WTC11 (cell line): ENCODE results near the gene TNIP3. TPM values are rescaled to one million over a fixed set of nuclear protein-coding genes. Genes with fewer than 3 reads are reported as not detected.
"Not testable (repeated sequence)": the region's sequence is repeated elsewhere in the genome, so short reads cannot be mapped to it uniquely, and the experiment has no call there.

Experiments
- ATAC-seq: fragments of 200-7000 bp; cut with Tn5 transposase; 2 replicates; pipeline ENCODE4 v1.10.0; 2021; ENCODE audit warnings: mild to moderate bottlenecking, moderate library complexity
- CTCF ChIA-PET: fragments of 300-600 bp; sonication (Branson Sonifier 250); formaldehyde crosslinking; loops from one replicate; lab custom pipeline; 2021; ENCODE audit warnings: antibody characterized with exemption; lab: Charles Lee
- POLR2A ChIA-PET: fragments of 350-600 bp; sonication (Branson Sonifier 250); formaldehyde crosslinking; loops from one replicate; lab custom pipeline; 2021; ENCODE audit warnings: antibody characterized with exemption; lab: Charles Lee
- DNase-seq: peaks from one replicate; pipeline ENCODE4 v3.0.0; 2021; ENCODE audit warnings: low spot score
- H3K27ac Mint-ChIP-seq: 2 replicates; pipeline ENCODE4 v1.8.0; 2021; ENCODE audit warnings: mixed read lengths
- H3K27me3 Mint-ChIP-seq: 2 replicates; pipeline ENCODE4 v1.8.0; 2021; ENCODE audit warnings: low read depth, mild to moderate bottlenecking, moderate library complexity, mixed read lengths
- H3K36me3 Mint-ChIP-seq: 2 replicates; pipeline ENCODE4 v1.8.0; 2021; ENCODE audit warnings: mixed read lengths
- H3K4me1 Mint-ChIP-seq: 2 replicates; pipeline ENCODE4 v1.8.0; 2022; ENCODE audit warnings: mixed read lengths
- H3K4me3 Mint-ChIP-seq: 2 replicates; pipeline ENCODE4 v1.8.0; 2021; ENCODE audit warnings: mild to moderate bottlenecking, moderate library complexity, mixed read lengths
- H3K9me3 Mint-ChIP-seq: 2 replicates; pipeline ENCODE4 v1.8.0; 2021; ENCODE audit warnings: mixed read lengths
- ATF1 ChIP-seq: sonication (generic); formaldehyde crosslinking; IDR thresholded peaks from 2 replicates; pipeline ENCODE4 v1.8.1; 2023; ENCODE audit warnings: mild to moderate bottlenecking, moderate library complexity, missing genetic modification reagents
- CBFB ChIP-seq: sonication (generic); formaldehyde crosslinking; IDR thresholded peaks from 2 replicates; pipeline ENCODE4 v1.8.1; 2022; ENCODE audit warnings: mild to moderate bottlenecking, low read depth, missing genetic modification reagents
- CREB1 ChIP-seq: sonication (generic); formaldehyde crosslinking; IDR thresholded peaks from 2 replicates; pipeline ENCODE4 v1.8.0; 2023; ENCODE audit warnings: mild to moderate bottlenecking, missing genetic modification reagents
- EMX1 ChIP-seq: fragments of 250-450 bp; sonication (Bioruptor Pico); IDR thresholded peaks from 2 replicates; pipeline ENCODE4 v1.8.0; 2021; ENCODE audit warnings: mild to moderate bottlenecking
- ETV6 ChIP-seq: sonication (generic); formaldehyde crosslinking; IDR thresholded peaks from 2 replicates; pipeline ENCODE4 v1.8.1; 2022; ENCODE audit warnings: mild to moderate bottlenecking, missing genetic modification reagents
- FOXJ3 ChIP-seq: sonication (generic); formaldehyde crosslinking; IDR thresholded peaks from 2 replicates; pipeline ENCODE4 v1.9.0; 2021; ENCODE audit warnings: missing genetic modification reagents, mild to moderate bottlenecking, borderline replicate concordance
- GRHL2 ChIP-seq: fragments of 250-450 bp; sonication (Bioruptor Pico); IDR thresholded peaks from 2 replicates; pipeline ENCODE4 v1.8.0; 2022; ENCODE audit warnings: mild to moderate bottlenecking, moderate library complexity; ENCODE audit not compliant: insufficient replicate concordance, severe bottlenecking
- JUN ChIP-seq: sonication (generic); formaldehyde crosslinking; IDR thresholded peaks from 2 replicates; pipeline ENCODE4 v1.8.0; 2023; ENCODE audit warnings: mild to moderate bottlenecking, missing genetic modification reagents
- NR2C2 ChIP-seq: sonication (generic); formaldehyde crosslinking; IDR thresholded peaks from 2 replicates; pipeline ENCODE4 v1.8.0; 2022; ENCODE audit warnings: mild to moderate bottlenecking, missing genetic modification reagents
- SMAD4 ChIP-seq: sonication (generic); formaldehyde crosslinking; IDR thresholded peaks from 2 replicates; pipeline ENCODE4 v1.8.0; 2022; ENCODE audit warnings: mild to moderate bottlenecking, missing genetic modification reagents
- SOX15 ChIP-seq: fragments of 250-450 bp; sonication (Bioruptor Pico); IDR thresholded peaks from 2 replicates; pipeline ENCODE4 v1.9.0; 2021; ENCODE audit warnings: mild to moderate bottlenecking
- TEAD1 ChIP-seq: sonication (generic); formaldehyde crosslinking; IDR thresholded peaks from 2 replicates; pipeline ENCODE4 v1.8.0; 2022; ENCODE audit warnings: mild to moderate bottlenecking, missing genetic modification reagents
- ZNF317 ChIP-seq: sonication (generic); formaldehyde crosslinking; IDR thresholded peaks from 2 replicates; pipeline ENCODE4 v1.8.1; 2023; ENCODE audit warnings: low read depth, mild to moderate bottlenecking, moderate library complexity, missing genetic modification reagents, borderline replicate concordance
- total RNA-seq: library from RNA; stranded (reverse); gene quantifications from 3 replicates; pipeline ENCODE4 v1.2.3, GENCODE V29; 2021
- TF ChIP-seq, protein P1 (sequence below): sonication (generic); formaldehyde crosslinking; IDR thresholded peaks from 2 replicates; pipeline ENCODE4 v1.8.1; 2022; ENCODE audit warnings: mild to moderate bottlenecking, moderate library complexity, missing genetic modification reagents
- TF ChIP-seq, protein P2 (sequence below): sonication (generic); formaldehyde crosslinking; IDR thresholded peaks from 2 replicates; pipeline ENCODE4 v1.8.1; 2023; ENCODE audit warnings: mild to moderate bottlenecking, missing genetic modification reagents, moderate library complexity
- TF ChIP-seq, protein P3 (sequence below): sonication (generic); formaldehyde crosslinking; IDR thresholded peaks from 2 replicates; pipeline ENCODE4 v1.8.1; 2022; ENCODE audit warnings: missing genetic modification reagents, borderline replicate concordance

Gene TNIP3
- total RNA-seq, 1 experiment from 2014 or later, result not detected

DNA sequence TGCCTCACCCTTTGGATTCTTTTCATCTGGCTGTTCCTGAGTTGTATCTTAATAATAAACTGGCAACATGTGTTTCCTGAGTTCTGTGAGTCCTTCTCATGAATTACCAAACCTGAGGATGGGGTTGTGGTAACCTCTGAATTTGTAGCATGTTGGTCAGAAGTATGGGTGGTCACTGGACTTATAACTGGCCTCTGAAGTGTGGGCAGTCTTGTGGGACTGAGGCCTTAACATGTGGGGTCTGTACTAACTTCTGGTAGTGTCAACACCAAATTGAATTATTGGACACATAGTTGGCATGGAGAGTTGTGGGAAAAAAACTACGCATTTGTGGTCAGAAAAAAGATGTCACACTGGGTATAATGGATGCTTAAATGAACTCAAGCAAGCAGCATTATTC lies 45.0 kb upstream of the TNIP3 start (continued):
- TF ChIP-seq, protein P1, sequence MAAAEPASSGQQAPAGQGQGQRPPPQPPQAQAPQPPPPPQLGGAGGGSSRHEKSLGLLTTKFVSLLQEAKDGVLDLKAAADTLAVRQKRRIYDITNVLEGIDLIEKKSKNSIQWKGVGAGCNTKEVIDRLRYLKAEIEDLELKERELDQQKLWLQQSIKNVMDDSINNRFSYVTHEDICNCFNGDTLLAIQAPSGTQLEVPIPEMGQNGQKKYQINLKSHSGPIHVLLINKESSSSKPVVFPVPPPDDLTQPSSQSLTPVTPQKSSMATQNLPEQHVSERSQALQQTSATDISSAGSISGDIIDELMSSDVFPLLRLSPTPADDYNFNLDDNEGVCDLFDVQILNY (CRISPR knock-in tag), result no peak
- no peak for TF ChIP-seq TEAD1 (CRISPR knock-in tag)
- no peak for TF ChIP-seq ETV6 (CRISPR knock-in tag)
- TF ChIP-seq CREB1 (CRISPR knock-in tag), result no peak
- no peak for TF ChIP-seq FOXJ3 (CRISPR knock-in tag)
- TF ChIP-seq NR2C2, result no peak
- TF ChIP-seq, all 79 proteins: peak for 0

DNA sequence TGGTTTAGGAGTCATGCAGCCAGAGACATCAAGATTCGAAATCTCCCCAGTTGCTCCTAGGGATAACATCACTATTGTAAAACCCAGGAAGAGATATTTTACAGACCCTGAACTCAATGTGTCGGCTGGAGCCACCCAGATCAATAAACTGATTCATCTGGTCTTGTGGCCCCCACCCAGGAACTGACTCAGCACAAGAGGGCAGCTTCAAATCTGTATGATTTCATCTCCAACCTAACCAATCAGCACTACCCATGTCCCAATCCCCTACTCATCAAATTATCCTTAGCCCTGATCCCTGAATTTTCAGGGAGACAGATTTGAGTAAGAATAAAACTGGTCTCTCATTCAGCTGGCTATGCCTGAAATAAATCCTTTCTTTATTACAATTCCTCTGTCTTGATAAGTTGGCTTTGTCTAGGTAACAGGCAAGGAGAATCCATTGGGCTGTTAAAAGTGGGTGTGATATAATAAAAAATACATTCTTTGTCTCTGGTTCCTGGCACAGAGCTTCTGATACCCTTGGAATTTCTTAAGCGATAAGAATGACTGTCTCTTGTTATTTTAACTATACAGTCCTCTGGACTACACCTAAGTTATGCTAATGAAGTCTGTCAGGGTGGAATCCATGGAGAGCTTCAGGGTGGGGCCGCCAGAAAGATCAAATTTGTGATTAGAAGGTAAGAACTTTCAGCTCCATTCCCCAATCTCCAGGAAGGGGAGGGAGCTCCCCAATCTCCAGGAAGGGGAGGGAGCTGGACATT lies 44.3 kb upstream of the TNIP3 start:
- no peak for DNase-seq
- CTCF ChIA-PET, result interaction anchor here (0.6 to 1.3 kb wide), 2 partner anchors 16 to 230 kb away, joined by 5 to 9 read pairs; no protein-coding TSS in a partner anchor
- Mint-ChIP-seq H3K4me3 (no peak overlapping the region), H3K9me3 (peaks cover 8% of the 10 kb centered on the region), H3K4me1 (no peaks in the 10 kb centered on the region), H3K27me3 (no peaks in the 10 kb centered on the region), H3K27ac (no peak overlapping the region), H3K36me3 (no peaks in the 10 kb centered on the region)
- POLR2A ChIA-PET, result no interaction called here
- ATAC-seq, result no peak
- TF ChIP-seq JUN (CRISPR knock-in tag) (no peak), SMAD4 (CRISPR knock-in tag) (no peak), EMX1 (CRISPR knock-in tag) (no peak), CBFB (CRISPR knock-in tag) (no peak), SOX15 (CRISPR knock-in tag) (no peak)
- TF ChIP-seq, protein P2, sequence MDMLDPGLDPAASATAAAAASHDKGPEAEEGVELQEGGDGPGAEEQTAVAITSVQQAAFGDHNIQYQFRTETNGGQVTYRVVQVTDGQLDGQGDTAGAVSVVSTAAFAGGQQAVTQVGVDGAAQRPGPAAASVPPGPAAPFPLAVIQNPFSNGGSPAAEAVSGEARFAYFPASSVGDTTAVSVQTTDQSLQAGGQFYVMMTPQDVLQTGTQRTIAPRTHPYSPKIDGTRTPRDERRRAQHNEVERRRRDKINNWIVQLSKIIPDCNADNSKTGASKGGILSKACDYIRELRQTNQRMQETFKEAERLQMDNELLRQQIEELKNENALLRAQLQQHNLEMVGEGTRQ (CRISPR knock-in tag), result no peak
- TF ChIP-seq, protein P3, sequence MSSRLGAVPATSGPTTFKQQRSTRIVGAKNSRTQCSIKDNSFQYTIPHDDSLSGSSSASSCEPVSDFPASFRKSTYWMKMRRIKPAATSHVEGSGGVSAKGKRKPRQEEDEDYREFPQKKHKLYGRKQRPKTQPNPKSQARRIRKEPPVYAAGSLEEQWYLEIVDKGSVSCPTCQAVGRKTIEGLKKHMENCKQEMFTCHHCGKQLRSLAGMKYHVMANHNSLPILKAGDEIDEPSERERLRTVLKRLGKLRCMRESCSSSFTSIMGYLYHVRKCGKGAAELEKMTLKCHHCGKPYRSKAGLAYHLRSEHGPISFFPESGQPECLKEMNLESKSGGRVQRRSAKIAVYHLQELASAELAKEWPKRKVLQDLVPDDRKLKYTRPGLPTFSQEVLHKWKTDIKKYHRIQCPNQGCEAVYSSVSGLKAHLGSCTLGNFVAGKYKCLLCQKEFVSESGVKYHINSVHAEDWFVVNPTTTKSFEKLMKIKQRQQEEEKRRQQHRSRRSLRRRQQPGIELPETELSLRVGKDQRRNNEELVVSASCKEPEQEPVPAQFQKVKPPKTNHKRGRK (CRISPR knock-in tag), result no peak

DNA sequence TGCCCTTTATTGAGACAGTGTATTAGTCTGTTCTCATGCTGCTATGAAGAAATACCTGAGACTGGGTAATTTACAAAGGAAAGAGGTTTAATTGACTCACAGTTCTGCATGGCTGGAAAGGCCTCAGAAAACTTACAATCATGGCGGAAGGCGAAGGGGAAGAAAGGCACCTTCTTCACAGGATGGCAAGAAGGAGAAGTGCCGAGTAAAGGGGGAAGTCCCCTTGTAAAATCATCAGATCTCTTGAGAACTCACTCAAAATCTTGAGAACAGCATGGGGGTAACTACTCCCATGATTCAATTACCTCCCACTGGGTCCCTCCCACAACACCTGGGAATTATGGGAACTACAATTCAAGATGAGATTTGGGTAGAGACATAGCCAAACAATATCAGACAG lies 41.7 kb upstream of the TNIP3 start:
- POLR2A ChIA-PET, H3K27ac Mint-ChIP-seq, H3K4me1 Mint-ChIP-seq, H3K4me3 Mint-ChIP-seq, DNase-seq, H3K36me3 Mint-ChIP-seq, H3K9me3 Mint-ChIP-seq, ATAC-seq, H3K27me3 Mint-ChIP-seq: not testable (repeated sequence)
- CTCF ChIA-PET, result interaction anchor here (1.8 kb wide), 1 partner anchor 13 kb away, joined by 9 read pairs; no protein-coding TSS in a partner anchor

DNA sequence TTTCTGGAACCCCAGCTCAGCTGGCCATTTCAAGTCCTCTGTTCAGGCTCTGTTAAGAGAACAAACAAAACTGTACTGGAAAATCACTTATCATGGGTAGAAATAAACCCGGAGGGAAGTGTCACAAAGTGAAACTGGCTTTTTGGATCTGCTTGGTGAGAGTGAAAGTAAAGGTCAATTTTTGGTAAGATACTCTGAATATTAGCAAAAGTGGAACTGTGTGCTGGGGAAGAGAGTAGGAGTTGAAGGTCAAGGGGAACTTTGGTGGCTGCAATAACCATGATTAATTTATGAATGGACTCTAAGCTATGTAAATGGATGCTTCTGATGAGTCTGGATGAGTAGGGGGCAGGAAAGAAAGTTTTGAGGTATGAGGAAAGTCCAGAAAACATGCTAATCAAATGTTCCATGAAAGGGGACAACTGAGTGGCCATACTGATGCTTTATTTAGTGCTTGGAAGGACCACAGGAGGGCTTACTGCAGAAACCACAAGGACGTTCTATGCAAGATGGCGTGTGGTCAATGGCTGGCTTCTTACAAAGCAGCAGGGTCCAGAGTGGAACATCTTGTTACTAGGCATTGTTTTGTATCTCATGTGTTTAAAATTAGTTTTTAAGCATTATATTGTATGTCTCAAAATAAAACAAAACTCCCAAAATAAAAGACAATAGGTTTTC lies 36.8 kb upstream of the TNIP3 start:
- ChIA-PET CTCF (interaction anchor here (1.5 kb wide), 1 partner anchor 9 kb away, joined by 5 read pairs; no protein-coding TSS in a partner anchor), POLR2A (no interaction called here)
- H3K36me3 Mint-ChIP-seq, result no peaks in the 10 kb centered on the region
- no peak for TF ChIP-seq JUN (CRISPR knock-in tag)
- TF ChIP-seq ZNF317 (CRISPR knock-in tag), result no peak
- TF ChIP-seq GRHL2 (CRISPR knock-in tag), result no peak
- no peak for TF ChIP-seq ATF1 (CRISPR knock-in tag)
- H3K9me3 Mint-ChIP-seq, result peaks cover 6% of the 10 kb centered on the region
- DNase-seq (no peak), ATAC-seq (no peak)
- no peaks in the 10 kb centered on the region for H3K27me3 Mint-ChIP-seq
- H3K4me1 Mint-ChIP-seq, result no peaks in the 10 kb centered on the region
- no peak overlapping the region for H3K27ac Mint-ChIP-seq
- H3K4me3 Mint-ChIP-seq, result no peak overlapping the region
